DMS114 treated with DMSO at 0.1 percent for 48 hours (cell line): ENCODE data around the gene TAGLN2.
"Not testable (repeated sequence)": the region's sequence is repeated elsewhere in the genome, so short reads cannot be mapped to it uniquely, and the experiment has no call there.

ENCODE experiments used
- DNase-seq: peaks from one replicate; lab custom pipeline; 2025; ENCODE audit not compliant: unreplicated experiment; lab: John Stamatoyannopoulos, UW

Gene TAGLN2

GRCh38 chr1:159922511-159923202 lies 2.6 kb downstream of the TAGLN2 start:
- no peak for DNase-seq

DNA sequence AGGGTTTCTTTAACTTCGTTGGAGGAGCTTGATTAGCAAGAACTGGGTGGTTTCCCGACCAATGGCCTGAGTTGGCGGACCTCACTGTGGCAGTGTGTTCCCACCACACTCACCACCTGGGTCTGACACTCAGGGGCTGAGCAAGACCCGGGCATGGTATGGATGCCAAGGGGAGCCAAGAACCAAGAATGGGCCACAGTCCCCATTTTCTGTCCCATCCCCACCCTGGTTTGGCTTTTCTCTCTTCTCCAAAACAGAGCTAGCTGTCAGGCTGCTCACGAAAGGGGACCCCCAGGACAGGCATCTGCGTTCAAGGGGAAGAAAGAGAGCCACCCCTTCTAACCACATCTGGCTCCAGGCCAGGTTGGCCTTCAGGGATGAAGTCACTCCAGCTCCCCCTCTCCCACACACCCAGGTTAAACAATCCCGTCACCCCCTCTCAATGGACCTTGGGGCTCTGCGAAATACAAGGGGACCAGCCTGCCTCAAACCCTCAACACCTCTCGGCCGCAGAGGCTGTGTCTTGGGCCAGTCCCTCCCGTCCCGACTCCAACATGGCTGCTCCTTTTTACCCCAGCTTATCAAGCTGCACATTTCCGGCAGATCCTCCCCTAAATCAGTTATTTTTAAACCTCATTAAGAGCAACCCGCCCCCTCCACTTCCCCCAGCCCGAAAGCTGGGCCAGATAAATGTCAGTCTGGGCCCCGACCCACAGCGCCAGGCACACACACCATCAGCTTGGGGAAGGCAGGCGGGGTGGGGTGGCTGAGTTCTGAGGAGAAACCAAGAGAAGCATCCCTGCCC lies 3.4 kb downstream of the TAGLN2 start:
- no peak for DNase-seq

DNA sequence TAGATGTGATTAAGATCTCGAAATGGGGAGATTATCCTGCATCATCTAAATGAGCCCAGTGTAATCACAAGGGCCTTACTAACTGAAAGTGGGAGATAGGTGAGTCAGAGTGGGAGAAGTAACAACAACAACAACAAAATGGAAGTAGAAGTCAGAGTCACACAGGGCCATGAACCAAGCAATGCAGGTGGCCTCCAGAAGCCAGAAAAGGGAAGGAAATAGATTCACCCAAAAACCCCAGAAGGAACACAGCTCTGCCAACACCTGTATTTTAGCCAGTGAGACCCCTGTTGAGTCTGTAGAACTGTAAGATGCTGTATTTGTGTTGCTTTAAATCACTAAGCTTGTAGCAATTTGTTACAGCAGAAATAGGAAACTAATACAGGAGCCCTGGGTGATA lies 4.1 kb downstream of the TAGLN2 start:
- no peak for DNase-seq

DNA sequence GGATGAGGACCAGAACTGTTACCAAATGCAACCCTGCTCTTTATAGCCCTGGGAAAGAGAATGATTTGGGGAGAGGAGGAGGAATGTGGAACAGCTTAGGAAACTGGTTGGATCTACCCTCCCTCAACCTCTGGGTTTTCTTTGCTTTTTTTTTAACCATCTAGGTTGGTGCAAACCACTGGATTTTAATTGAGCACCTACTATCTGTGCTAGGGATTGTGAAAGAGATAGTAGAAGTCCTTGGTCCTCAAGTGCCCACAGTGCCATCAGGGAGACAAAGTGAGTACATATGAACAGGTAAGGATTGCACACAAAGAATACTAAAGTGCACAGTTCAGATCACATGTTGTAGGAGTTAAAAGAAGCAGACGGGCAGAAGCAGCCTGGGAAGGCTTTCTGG lies 4.7 kb downstream of the TAGLN2 start:
- no peak for DNase-seq

- DNase-seq = no peak
Measured at GRCh38 chr1:159920202-159920601, 5.1 kb downstream of the TAGLN2 start.

- no peak for DNase-seq
Measured at GRCh38 chr1:159919236-159919865, 6.0 kb downstream of the TAGLN2 start.

DNA sequence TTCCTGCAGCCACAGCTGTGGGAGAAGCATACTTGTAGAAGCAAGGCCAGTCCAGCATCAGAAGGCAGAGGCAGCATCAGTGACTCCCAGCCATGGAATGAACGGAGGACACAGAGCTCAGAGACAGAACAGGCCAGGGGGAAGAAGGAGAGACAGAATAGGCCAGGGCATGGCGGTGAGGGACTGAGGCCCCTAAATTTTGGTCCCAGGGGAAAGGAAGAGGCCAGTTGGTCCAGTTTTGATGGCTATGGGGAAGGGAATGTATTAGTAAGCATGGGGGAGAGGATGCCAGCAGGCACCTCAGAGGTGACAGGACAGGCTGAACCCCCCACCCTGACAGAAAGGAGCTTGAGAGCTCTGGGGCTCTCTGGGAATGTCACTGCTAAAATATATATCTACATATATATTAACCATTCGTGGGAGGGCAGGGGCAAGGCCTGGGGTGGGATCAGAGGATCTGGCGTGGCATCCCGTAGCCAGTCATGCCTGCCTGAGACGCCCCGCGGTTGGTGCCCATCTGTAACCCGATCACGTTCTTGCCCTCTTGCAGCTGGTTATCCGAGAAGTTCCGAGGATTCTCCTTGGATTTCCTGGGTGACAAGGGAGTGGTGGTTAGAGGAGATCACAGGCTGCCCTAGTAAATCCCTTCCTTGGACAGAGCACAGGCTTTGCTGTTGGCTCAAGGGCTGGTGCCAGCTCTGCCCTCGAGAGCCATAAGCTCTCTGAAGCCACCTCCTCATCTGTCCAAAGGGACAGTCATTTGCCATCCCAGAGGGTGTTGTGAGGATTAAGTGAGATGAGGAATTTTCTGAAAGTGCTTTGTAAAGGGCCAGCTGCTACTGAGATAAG lies 6.7 kb downstream of the TAGLN2 start:
- no peak for DNase-seq

DNA sequence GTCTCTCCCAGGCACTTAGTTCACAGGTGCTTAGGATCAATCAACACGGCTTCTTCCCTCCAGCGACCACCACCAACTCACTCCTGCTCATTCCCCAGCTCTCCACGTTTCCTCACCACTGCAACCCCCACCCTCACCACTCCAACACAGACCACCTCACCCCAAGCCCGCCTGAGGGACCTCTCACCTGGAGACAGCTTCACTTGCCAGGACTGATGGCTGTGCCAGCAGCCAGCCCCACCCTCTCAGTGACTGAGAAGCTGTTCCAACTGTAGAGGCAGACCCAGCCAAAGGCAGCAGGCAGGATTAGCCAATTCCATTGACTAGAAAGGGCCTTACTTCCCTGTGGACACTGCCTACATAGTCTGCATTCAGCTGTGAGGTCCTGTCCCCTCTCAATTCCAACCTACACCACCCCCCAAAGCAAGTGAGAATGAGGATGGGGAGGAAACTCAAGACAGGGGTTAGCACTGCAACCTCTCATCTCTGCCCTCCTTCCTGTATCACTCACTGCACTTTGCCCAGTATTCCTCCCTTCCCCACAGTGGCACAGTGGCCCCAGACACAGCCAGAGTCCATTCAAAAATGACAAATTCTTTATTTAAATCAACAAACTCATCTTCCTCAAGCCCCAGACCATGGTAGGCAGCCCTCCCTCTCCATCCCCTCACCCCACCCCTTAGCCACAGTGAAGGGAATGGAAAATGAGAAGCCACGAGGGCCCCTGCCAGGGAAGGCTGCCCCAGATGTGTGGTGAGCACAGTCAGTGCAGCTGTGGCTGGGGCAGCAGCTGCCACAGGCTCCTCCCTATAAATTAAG lies 7.6 kb downstream of the TAGLN2 start:
- DNase-seq = no peak

DNA sequence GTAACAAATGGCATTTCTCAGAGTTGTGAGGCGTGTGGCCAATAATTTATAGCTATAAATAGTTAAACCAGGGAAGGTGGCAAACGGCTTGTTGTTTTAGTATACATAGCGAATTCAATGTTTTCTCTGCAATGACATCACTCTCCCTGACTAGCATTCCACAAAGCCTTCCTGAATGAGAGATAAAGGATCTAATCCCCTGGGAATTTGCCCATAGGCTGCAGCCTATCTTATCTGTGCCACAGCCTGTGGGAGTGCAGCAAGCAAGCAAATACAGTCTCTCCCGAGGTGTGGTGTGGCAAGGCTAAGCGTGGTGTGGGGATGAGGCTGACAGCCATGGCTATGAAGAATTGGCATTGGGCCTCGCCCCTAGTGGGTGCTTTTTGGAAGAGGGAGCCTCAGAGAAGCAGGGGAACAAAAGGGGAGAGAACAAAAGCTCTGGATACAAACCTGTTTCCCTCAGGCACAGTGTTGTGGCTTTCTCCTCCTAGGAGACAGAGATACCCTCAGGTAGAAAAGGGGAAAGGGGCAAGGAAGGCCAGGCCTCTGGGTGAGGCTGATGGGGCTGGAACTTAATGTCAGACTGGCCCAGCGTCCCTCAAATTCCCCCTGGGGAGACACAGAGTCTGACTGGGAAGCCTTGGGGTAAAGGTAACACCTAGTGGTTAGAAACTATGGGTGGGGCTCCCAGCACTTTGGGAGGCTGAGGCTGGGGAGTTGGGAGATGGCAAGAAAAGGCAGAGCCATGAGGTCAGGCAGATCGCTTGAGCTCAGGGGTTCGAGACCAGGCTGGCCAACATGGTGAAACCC lies 8.9 kb downstream of the TAGLN2 start:
- DNase-seq = no peak

DNA sequence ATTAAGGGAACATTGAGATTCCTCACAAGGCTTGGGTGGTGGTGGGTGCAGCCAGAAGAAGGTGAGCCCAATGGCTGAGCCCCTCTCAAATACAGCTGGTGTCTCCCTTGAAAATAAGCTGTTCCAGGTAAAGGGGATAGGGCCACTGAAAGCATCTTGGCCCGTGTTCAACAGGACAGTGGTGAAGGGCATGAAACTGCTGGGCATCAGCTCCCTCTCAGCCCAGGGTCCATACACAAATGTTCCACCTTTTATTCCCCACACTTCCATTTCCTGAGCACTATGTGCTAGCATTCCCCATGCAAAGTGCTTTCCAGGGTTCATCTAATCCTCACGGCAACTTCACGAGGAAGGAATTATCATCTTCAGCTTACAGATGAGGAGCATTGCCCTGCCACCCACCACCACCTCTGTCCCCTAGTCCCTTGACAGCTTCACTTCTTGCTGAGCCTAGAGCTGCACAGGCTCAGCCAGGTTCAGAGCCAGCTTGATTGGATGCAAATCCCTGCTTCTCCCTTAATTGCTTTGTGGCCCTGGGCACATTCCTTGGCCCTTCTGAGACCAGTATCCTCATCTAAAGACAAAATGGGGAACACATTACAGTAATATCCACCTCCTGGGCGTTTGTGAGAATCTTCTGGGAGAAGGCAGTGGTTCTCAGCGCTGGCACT lies 9.6 kb downstream of the TAGLN2 start:
- no peak for DNase-seq

GRCh38 chr1:159914252-159915018 lies 10.9 kb downstream of the TAGLN2 start:
- no peak for DNase-seq

DNA sequence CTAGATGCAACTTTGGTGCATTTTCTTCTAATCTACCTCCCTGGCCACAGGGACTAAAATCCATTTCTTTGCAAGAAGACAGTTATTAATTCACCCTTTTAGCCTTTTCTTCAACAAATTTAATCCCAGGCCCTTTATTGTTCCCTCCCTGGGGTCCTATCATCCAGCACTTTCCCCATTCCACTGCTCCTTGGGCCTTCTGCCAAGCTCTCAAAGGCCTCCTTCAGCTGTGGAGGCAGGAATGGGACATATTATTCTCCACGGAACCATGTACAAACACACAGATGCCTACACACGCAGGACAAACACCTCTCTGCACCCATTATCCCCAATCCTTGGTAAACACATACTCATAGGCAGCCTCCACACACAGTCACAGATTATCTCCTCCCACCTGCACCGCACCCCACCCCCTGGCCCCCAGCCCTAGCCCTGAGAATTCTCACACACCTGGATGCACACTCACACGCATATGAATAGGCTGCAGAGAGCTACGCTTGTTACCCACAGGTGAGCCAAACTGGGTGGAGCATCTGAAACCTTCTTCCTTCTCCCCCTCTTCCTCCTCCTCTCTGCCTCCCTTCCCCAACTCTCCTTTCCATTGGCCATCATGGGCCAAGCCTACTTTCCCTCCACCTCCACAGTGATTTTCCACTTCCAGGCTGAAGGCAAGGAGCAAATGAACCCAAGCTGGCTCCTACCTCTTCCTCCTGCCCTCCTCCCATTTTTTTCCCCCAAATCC lies 11.7 kb downstream of the TAGLN2 start:
- DNase-seq = no peak

- DNase-seq = no peak
Measured at GRCh38 chr1:159911326-159912070, 13.8 kb downstream of the TAGLN2 start.

DNA sequence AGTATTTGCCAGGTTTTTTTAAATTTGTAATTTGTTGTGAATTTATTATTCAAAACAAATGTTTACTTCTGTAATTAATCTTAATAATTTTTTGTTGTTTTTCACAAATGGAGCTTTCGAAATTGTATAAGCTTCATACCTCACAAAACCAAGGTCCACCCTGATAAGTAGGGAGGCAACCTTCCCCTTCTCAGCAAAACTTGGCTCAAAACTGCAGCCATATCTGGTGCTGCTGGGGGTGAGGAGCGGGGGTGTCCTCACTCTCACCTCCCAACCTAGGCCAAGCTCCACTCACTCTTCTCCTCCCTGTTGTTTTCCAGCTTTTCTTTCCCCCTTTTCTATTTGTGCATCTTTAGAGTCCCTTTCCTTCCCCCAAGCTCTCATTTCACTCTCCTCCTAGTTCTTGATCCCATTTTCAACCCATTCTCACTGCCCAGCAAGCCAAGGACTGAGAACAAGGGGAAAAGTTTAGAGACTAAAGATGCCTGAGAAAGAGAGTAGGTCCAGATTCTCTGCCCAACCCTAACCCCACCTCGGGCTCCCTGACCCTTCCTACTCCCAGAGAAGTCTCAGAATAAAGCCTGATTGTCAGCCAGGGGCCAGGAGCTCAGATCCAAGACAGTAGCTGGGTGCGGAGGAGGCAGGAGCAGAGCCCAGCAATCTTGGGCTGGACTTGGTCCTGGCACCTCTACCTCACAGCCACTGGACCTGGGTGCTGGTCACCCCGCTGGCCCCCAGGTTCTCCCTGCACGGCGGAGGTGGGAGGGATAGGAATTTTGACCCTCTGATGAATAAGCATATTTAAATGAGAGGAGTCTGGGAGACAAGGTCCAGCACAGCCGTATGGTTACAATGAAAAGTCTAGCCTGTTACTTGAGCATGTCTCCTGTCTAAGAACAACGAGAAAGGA lies 17.0 kb downstream of the TAGLN2 start:
- DNase-seq = no peak

GRCh38 chr1:159906960-159907359 lies 18.3 kb downstream of the TAGLN2 start:
- no peak for DNase-seq

- not testable (repeated sequence) for DNase-seq
Measured at GRCh38 chr1:159904036-159904435, 21.3 kb downstream of the TAGLN2 start.
